Neural progenitor cell (in vitro differentiated cells): ENCODE measurements around the gene BCR. TPM values are rescaled to one million over a fixed set of nuclear protein-coding genes. Genes with fewer than 3 reads are reported as not detected.

Experiments used
- DNase-seq: peaks from one replicate; pipeline ENCODE4 v3.0.0-alpha.2; 2016; ENCODE audit warnings: low spot score
- H2AFZ ChIP-seq: fragments of 200-600 bp; sonication (generic); replicated peaks from 2 replicates; pipeline ENCODE4 v1.6.1; 2016; ENCODE audit warnings: antibody characterized with exemption
- H3F3A ChIP-seq: fragments of 200-600 bp; sonication (generic); 2 replicates; pipeline ENCODE4 v1.6.1; 2016; ENCODE audit warnings: antibody characterized with exemption, low read depth
- H3K27ac ChIP-seq: fragments of 200-600 bp; sonication (generic); 2 replicates; pipeline ENCODE4 v1.5.1; 2016; ENCODE audit warnings: mild to moderate bottlenecking
- H3K27me3 ChIP-seq: fragments of 200-600 bp; sonication (generic); 2 replicates; pipeline ENCODE4 v1.6.1; 2016; ENCODE audit warnings: mild to moderate bottlenecking, moderate library complexity
- H3K36me3 ChIP-seq: fragments of 200-600 bp; sonication (generic); 2 replicates; pipeline ENCODE4 v1.5.1; 2016
- H3K4me1 ChIP-seq: fragments of 200-600 bp; sonication (generic); 2 replicates; pipeline ENCODE4 v1.6.1; 2016; ENCODE audit warnings: mixed run types
- H3K4me2 ChIP-seq: fragments of 200-600 bp; sonication (generic); 2 replicates; pipeline ENCODE4 v1.6.1; 2016
- H3K4me3 ChIP-seq: fragments of 200-600 bp; sonication (generic); 2 replicates; pipeline ENCODE4 v1.5.1; 2016
- H3K79me2 ChIP-seq: fragments of 200-600 bp; sonication (generic); 2 replicates; pipeline ENCODE4 v1.6.1; 2016; ENCODE audit warnings: low read depth
- H3K9ac ChIP-seq: fragments of 200-600 bp; sonication (generic); 2 replicates; pipeline ENCODE4 v1.6.1; 2016
- H3K9me3 ChIP-seq: fragments of 200-600 bp; sonication (generic); 2 replicates; pipeline ENCODE4 v1.5.1; 2016; ENCODE audit warnings: low read depth
- H4K20me1 ChIP-seq: fragments of 200-600 bp; sonication (generic); 2 replicates; pipeline ENCODE4 v1.6.1; 2016; ENCODE audit warnings: low read depth
- H3K27ac Mint-ChIP-seq: 3 replicates; pipeline ENCODE4 v1.8.0; 2021; ENCODE audit warnings: mixed read lengths
- H3K27me3 Mint-ChIP-seq: 2 replicates; pipeline ENCODE4 v1.8.0; 2022; ENCODE audit warnings: low read depth, mild to moderate bottlenecking, inconsistent platforms, moderate library complexity, mixed read lengths; ENCODE audit not compliant: insufficient read depth
- H3K36me3 Mint-ChIP-seq: 3 replicates; pipeline ENCODE4 v1.8.0; 2021; ENCODE audit warnings: mixed read lengths
- H3K4me1 Mint-ChIP-seq: 3 replicates; pipeline ENCODE4 v1.8.0; 2021; ENCODE audit warnings: mixed read lengths
- H3K4me3 Mint-ChIP-seq: 3 replicates; pipeline ENCODE4 v1.8.0; 2021; ENCODE audit warnings: mild to moderate bottlenecking, moderate library complexity, mixed read lengths
- H3K9me3 Mint-ChIP-seq: 3 replicates; pipeline ENCODE4 v1.8.0; 2020; ENCODE audit warnings: mixed read lengths
- EZH2 ChIP-seq: fragments of 200-600 bp; sonication (generic); IDR thresholded peaks from 2 replicates; pipeline ENCODE4 v1.6.1; 2017; ENCODE audit warnings: antibody characterized with exemption, mild to moderate bottlenecking, moderate library complexity
- EZH2phosphoT487 ChIP-seq: fragments of 200-600 bp; sonication (generic); IDR thresholded peaks from 2 replicates; pipeline ENCODE4 v1.6.1; 2017; ENCODE audit warnings: antibody characterized with exemption
- total RNA-seq: library from RNA; depleted of rRNA; stranded (reverse); fragments of >200 nt; gene quantifications from 2 replicates; pipeline ENCODE4 v1.2.3, GENCODE V29; 2015; ENCODE audit warnings: low replicate concordance
- TF ChIP-seq, protein P1 (sequence below): fragments of 200-600 bp; sonication (generic); IDR thresholded peaks from 2 replicates; pipeline ENCODE4 v1.5.1; 2017; ENCODE audit warnings: antibody characterized with exemption, mild to moderate bottlenecking

Gene BCR
- total RNA-seq, 1 donor from 2014 or later: 35.5 TPM

DNA sequence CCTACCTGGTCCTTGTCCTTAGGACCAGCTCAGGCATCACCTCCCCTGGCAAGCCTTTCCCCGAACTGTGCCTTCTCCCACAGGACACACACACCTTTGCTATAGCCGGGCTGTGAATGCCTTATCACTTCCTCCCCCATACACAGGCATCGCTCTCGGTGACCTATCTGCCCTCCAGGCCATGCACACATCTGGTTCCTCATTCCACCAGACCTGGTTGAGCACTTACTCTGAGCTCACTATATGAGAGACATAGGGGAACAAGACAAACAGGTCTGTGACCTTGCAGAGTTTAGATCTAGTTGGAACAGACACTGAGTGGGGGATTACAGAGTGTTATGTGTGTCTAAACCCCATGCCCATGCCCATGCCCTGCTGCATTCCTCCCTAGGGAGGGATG is 3.1 kb upstream of the BCR start:
- H3K36me3 ChIP-seq: no peaks in the 10 kb centered on the region
- DNase-seq: no peak
- no peak overlapping the region for H3K4me3 ChIP-seq
- peaks cover 18% of the 10 kb centered on the region for H3F3A ChIP-seq
- peaks cover 26% of the 10 kb centered on the region for H3K4me1 Mint-ChIP-seq
- H4K20me1 ChIP-seq: peaks cover 17% of the 10 kb centered on the region
- peaks cover 11% of the 10 kb centered on the region for H3K27me3 ChIP-seq
- H3K27ac Mint-ChIP-seq: no peak overlapping the region
- H3K4me3 Mint-ChIP-seq: no peak overlapping the region
- peaks cover 7% of the 10 kb centered on the region for H3K27me3 Mint-ChIP-seq
- no peak overlapping the region for H3K27ac ChIP-seq
- no peak overlapping the region for H2AFZ ChIP-seq
- no peak overlapping the region for H3K9ac ChIP-seq
- H3K9me3 Mint-ChIP-seq: peaks cover 22% of the 10 kb centered on the region
- H3K4me2 ChIP-seq: no peak overlapping the region
- TF ChIP-seq EZH2phosphoT487 (no peak), EZH2 (no peak)
- TF ChIP-seq, protein P1, sequence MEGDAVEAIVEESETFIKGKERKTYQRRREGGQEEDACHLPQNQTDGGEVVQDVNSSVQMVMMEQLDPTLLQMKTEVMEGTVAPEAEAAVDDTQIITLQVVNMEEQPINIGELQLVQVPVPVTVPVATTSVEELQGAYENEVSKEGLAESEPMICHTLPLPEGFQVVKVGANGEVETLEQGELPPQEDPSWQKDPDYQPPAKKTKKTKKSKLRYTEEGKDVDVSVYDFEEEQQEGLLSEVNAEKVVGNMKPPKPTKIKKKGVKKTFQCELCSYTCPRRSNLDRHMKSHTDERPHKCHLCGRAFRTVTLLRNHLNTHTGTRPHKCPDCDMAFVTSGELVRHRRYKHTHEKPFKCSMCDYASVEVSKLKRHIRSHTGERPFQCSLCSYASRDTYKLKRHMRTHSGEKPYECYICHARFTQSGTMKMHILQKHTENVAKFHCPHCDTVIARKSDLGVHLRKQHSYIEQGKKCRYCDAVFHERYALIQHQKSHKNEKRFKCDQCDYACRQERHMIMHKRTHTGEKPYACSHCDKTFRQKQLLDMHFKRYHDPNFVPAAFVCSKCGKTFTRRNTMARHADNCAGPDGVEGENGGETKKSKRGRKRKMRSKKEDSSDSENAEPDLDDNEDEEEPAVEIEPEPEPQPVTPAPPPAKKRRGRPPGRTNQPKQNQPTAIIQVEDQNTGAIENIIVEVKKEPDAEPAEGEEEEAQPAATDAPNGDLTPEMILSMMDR: no peak
- H3K9me3 ChIP-seq: no peaks in the 10 kb centered on the region
- H3K4me1 ChIP-seq: peaks cover 22% of the 10 kb centered on the region
- H3K79me2 ChIP-seq: peaks cover 15% of the 10 kb centered on the region
- H3K36me3 Mint-ChIP-seq: peaks cover 10% of the 10 kb centered on the region

DNA sequence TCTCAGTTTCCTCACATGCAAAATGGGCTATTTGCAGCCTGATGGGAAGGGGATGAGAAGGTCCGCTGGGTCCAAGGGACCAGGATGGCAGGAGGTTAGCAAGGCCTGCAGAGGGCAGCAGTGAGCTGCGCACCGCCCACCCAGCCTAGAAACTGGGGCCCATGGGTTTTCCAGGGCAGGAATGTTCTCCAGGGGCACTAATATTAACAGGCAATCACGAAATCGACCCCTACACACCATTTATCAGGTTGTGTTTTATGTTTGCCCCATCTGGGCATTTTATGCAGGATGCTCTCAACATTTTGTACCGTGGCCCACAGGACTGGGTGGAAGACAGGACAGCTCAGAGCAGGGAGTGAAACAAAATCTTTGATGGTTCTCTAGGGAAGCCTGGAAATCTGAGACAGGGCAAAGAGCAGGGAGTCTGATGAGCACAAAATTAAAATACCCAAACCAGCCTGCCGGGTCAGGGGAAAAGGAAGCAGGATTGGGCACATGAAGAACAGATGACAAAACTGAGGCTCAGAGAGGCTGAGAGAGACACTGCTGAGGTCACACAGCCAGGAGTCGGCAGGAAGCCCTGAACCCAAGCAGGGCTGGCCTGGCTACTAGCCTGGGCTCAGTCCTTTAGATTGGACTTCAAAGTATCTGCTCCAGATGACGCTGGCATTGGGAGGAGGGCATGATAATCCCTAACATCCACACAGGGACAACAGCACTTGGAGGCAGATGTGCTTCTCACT is 1.6 kb upstream of the BCR start:
- Histone ChIP-seq H3K9me3 (no peaks in the 10 kb centered on the region), H3K4me1 (peaks cover 33% of the 10 kb centered on the region), H3K79me2 (peaks cover 26% of the 10 kb centered on the region), H3K9ac (no peak overlapping the region), H3K4me3 (no peak overlapping the region), H3K4me2 (no peak overlapping the region), H3K27ac (no peak overlapping the region), H4K20me1 (peaks cover 31% of the 10 kb centered on the region), H2AFZ (no peak overlapping the region), H3F3A (peaks cover 33% of the 10 kb centered on the region), H3K27me3 (peaks cover 14% of the 10 kb centered on the region), H3K36me3 (no peaks in the 10 kb centered on the region)
- peak; percentile 84 for DNase-seq
- TF ChIP-seq, protein P1: peak; percentile 94
- no peak for TF ChIP-seq EZH2
- Mint-ChIP-seq H3K36me3 (peaks cover 12% of the 10 kb centered on the region), H3K9me3 (peaks cover 22% of the 10 kb centered on the region), H3K27me3 (peaks cover 7% of the 10 kb centered on the region), H3K27ac (peak overlapping the region; percentile 40), H3K4me3 (peak overlapping the region; percentile 86), H3K4me1 (peaks cover 39% of the 10 kb centered on the region)

DNA sequence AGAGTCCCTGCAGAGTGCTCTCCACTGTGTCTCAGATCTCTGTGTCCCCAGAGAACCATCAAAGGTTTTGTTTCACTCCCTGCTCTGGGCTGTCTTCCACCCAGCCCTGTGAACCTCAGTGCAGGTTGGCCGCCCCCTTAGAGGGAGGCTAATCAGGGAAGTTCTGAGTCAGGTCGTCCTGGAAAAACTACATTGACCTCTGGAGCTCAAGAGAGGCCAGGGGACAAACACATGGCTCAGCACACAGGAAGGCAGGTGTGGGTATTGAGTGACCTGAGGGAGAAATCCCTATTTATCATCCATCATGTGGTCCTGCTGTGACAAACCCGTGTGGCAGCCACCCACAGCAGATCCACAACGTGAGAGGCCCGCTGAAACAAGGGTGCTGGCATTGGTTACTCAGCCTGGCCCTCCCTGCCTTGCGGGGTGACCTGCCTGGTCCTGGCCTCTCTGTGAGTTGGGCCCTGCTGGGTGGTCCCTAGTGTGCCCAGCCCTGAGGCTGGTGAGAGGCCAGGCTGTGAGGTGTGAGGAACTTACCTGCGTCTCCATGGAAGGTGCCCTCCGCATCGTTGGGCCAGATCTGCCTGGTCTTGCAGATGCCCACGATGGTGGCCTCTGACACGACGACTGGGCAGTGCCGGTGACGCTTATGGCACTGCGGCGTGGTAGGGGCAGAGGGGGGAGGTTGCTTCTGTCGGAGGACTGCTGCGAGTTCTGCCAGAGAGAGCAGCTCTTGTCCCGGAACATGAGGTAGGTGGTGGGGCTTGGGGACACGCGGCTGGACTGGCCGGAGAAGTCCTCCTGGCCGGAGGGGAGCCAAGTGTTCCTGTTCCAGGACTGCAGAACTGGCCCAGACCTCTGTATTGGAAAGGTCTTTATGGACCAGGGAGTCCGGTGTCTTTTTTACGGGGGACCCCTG is 669 bp upstream of the BCR start:
- Histone ChIP-seq H3K27me3 (peaks cover 14% of the 10 kb centered on the region), H3K9me3 (no peaks in the 10 kb centered on the region), H3K36me3 (no peaks in the 10 kb centered on the region), H3K27ac (no peak overlapping the region), H3K79me2 (peaks cover 35% of the 10 kb centered on the region), H3K4me1 (peaks cover 42% of the 10 kb centered on the region), H3K4me3 (peak overlapping the region; percentile 42), H2AFZ (peak overlapping the region; percentile 50), H3K4me2 (peak overlapping the region; percentile 73), H3K9ac (no peak overlapping the region), H4K20me1 (peaks cover 41% of the 10 kb centered on the region), H3F3A (peaks cover 38% of the 10 kb centered on the region)
- TF ChIP-seq EZH2: no peak
- TF ChIP-seq, protein P1: no peak
- no peak for TF ChIP-seq EZH2phosphoT487
- peak; percentile 29 for DNase-seq
- peaks cover 19% of the 10 kb centered on the region for H3K9me3 Mint-ChIP-seq
- H3K36me3 Mint-ChIP-seq: peaks cover 15% of the 10 kb centered on the region
- H3K4me1 Mint-ChIP-seq: peaks cover 46% of the 10 kb centered on the region
- H3K27ac Mint-ChIP-seq: peak overlapping the region; percentile 53
- peak overlapping the region; percentile 86 for H3K4me3 Mint-ChIP-seq
- H3K27me3 Mint-ChIP-seq: peaks cover 7% of the 10 kb centered on the region
